HL-60 (cell line): ENCODE data around the gene NLRX1.
"Not testable (repeated sequence)": the region's sequence is repeated elsewhere in the genome, so short reads cannot be mapped to it uniquely, and the experiment has no call there.

ENCODE experiments used
- DNase-seq, 2 experiments: peaks; one replicate each; pipeline ENCODE4 v3.0.0-alpha.2; 2010 to 2020; ENCODE audit warnings: low read depth in 1 of 2, low spot score in 1 of 2
- H3K27ac ChIP-seq: fragments of 250-450 bp; sonication (Bioruptor Pico); replicated peaks from 2 replicates; pipeline ENCODE4 v1.5.1; 2020; ENCODE audit warnings: mild to moderate bottlenecking, moderate library complexity
- H3K27me3 ChIP-seq: fragments of 250-450 bp; sonication (Bioruptor Pico); 2 replicates; pipeline ENCODE4 v1.5.1; 2021; ENCODE audit warnings: mild to moderate bottlenecking, moderate library complexity; ENCODE audit not compliant: insufficient read depth, poor library complexity, severe bottlenecking
- H3K4me3 ChIP-seq: replicated peaks from 2 replicates; pipeline ENCODE4 v1.5.1; 2011; ENCODE audit warnings: mild to moderate bottlenecking, control low read depth, low read length; ENCODE audit not compliant: insufficient read depth
- GABPA ChIP-seq: IDR thresholded peaks from 2 replicates; pipeline ENCODE4 v1.6.1; 2012; ENCODE audit warnings: low read depth
- POLR2AphosphoS5 ChIP-seq: IDR thresholded peaks from 2 replicates; pipeline ENCODE4 v1.6.1; 2012; ENCODE audit warnings: low read depth
- SPI1 ChIP-seq: IDR thresholded peaks from 2 replicates; pipeline ENCODE4 v1.6.1; 2012; ENCODE audit warnings: low read depth, mild to moderate bottlenecking, borderline replicate concordance
- TF ChIP-seq, protein P1 (sequence below): IDR thresholded peaks from 2 replicates; pipeline ENCODE4 v1.6.1; 2012; ENCODE audit warnings: low read depth; ENCODE audit not compliant: insufficient replicate concordance
- TF ChIP-seq, protein P2 (sequence below): IDR thresholded peaks from one replicate; pipeline ENCODE4 v1.5.1; 2011; ENCODE audit warnings: low read length, control low read depth, inconsistent platforms; ENCODE audit not compliant: insufficient read depth

Gene NLRX1

GRCh38 chr11:119190531-119190930 lies 22.0 kb downstream of the NLRX1 start:
- H3K4me3 ChIP-seq = no peak overlapping the region
- TF ChIP-seq, protein P1, sequence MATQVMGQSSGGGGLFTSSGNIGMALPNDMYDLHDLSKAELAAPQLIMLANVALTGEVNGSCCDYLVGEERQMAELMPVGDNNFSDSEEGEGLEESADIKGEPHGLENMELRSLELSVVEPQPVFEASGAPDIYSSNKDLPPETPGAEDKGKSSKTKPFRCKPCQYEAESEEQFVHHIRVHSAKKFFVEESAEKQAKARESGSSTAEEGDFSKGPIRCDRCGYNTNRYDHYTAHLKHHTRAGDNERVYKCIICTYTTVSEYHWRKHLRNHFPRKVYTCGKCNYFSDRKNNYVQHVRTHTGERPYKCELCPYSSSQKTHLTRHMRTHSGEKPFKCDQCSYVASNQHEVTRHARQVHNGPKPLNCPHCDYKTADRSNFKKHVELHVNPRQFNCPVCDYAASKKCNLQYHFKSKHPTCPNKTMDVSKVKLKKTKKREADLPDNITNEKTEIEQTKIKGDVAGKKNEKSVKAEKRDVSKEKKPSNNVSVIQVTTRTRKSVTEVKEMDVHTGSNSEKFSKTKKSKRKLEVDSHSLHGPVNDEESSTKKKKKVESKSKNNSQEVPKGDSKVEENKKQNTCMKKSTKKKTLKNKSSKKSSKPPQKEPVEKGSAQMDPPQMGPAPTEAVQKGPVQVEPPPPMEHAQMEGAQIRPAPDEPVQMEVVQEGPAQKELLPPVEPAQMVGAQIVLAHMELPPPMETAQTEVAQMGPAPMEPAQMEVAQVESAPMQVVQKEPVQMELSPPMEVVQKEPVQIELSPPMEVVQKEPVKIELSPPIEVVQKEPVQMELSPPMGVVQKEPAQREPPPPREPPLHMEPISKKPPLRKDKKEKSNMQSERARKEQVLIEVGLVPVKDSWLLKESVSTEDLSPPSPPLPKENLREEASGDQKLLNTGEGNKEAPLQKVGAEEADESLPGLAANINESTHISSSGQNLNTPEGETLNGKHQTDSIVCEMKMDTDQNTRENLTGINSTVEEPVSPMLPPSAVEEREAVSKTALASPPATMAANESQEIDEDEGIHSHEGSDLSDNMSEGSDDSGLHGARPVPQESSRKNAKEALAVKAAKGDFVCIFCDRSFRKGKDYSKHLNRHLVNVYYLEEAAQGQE = no peak
- TF ChIP-seq POLR2AphosphoS5 (no peak), GABPA (no peak), SPI1 (no peak)
- TF ChIP-seq, protein P2, sequence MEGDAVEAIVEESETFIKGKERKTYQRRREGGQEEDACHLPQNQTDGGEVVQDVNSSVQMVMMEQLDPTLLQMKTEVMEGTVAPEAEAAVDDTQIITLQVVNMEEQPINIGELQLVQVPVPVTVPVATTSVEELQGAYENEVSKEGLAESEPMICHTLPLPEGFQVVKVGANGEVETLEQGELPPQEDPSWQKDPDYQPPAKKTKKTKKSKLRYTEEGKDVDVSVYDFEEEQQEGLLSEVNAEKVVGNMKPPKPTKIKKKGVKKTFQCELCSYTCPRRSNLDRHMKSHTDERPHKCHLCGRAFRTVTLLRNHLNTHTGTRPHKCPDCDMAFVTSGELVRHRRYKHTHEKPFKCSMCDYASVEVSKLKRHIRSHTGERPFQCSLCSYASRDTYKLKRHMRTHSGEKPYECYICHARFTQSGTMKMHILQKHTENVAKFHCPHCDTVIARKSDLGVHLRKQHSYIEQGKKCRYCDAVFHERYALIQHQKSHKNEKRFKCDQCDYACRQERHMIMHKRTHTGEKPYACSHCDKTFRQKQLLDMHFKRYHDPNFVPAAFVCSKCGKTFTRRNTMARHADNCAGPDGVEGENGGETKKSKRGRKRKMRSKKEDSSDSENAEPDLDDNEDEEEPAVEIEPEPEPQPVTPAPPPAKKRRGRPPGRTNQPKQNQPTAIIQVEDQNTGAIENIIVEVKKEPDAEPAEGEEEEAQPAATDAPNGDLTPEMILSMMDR = no peak
- H3K27ac ChIP-seq = no peak overlapping the region
- no peak for DNase-seq
- no peaks in the 10 kb centered on the region for H3K27me3 ChIP-seq

DNA sequence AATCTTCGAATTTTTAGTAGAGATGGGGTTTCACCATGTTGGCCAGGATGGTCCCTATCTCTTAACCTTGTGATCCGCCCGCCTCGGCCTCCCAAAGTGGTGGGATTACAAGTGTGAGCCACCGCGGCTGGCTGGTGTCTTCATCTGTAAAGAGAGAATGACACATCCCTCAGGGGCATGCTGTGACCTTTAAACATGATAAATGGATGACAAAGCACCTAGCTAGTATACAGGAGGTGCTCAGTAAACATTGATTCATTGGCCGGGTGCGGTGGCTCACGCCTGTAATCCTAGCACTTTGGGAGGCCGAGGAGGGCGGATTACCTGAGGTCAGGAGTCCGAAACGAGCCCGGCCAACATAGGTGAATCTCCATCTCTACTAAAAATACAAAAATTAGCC lies 22.7 kb downstream of the NLRX1 start:
- not testable (repeated sequence) for DNase-seq, H3K4me3 ChIP-seq, H3K27me3 ChIP-seq, H3K27ac ChIP-seq

DNA sequence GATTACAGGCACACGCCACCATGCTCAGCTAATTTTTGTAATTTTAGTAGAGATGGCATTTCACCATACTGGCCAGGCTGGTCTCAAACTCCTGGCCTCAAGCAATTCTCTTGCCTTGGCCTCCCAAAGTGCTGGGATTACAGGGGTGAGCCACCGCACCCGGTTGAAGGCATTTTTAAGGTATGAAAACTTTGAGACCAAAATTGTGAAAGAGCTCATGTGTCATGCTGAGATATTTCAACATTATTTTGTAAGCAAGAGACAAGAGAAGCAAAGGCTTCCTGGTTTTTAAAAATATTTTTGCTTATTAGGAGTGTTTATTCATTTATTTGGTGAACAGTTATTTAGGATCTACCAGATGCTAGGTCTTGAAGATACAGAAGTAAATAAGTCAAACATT lies 23.6 kb downstream of the NLRX1 start:
- no peak overlapping the region for H3K4me3 ChIP-seq
- H3K27ac ChIP-seq = peak overlapping the region; percentile 77
- peak; percentile 68 to 84 for DNase-seq
- H3K27me3 ChIP-seq = no peaks in the 10 kb centered on the region
- no peak for TF ChIP-seq SPI1
- TF ChIP-seq, protein P2 = no peak
- no peak for TF ChIP-seq POLR2AphosphoS5
- no peak for TF ChIP-seq GABPA
- TF ChIP-seq, protein P1 = no peak

- TF ChIP-seq, protein P1 = no peak
- TF ChIP-seq, protein P2 = no peak
- no peak for TF ChIP-seq GABPA
- TF ChIP-seq POLR2AphosphoS5 = no peak
- no peak for TF ChIP-seq SPI1
- peak overlapping the region; percentile 77 for H3K27ac ChIP-seq
Observed at GRCh38 chr11:119193001-119193400, 24.5 kb downstream of the NLRX1 start.

More at GRCh38 chr11:119193001-119193400, 24.5 kb downstream of the NLRX1 start:
- Histone ChIP-seq H3K27me3 (no peaks in the 10 kb centered on the region), H3K4me3 (no peak overlapping the region)
- no peak for DNase-seq
